DMS53 (cell line): Measurements from ENCODE around the gene ITGB6.
"Not testable (repeated sequence)": the region's sequence is repeated elsewhere in the genome, so short reads cannot be mapped to it uniquely, and the experiment has no call there.

Experiments used
- DNase-seq: peaks from one replicate; lab custom pipeline; 2025; lab: John Stamatoyannopoulos, UW

Gene ITGB6

GRCh38 chr2:160181146-160181836 lies 18.8 kb downstream of the ITGB6 start:
- peak; percentile 93 for DNase-seq

DNA sequence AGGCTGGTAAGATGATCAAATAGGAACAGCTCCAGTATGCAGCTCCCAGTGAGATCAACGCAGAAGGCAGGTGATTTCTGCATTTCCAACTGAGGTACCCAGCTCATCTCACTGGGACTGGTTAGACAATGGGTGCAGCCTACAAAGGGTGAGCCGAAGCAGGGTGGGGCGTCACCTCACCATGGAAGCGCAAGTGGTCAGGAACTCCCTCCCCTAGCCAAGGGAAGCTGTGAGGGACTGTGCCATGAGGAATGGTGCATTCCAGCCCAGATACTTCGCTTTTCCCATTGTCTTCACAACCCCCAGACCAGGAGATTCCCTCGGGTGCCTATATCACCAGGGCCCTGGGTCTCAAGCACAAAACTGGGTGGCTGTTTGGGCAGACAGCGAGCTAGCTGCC lies 19.4 kb downstream of the ITGB6 start:
- DNase-seq: peak; percentile 76

DNA sequence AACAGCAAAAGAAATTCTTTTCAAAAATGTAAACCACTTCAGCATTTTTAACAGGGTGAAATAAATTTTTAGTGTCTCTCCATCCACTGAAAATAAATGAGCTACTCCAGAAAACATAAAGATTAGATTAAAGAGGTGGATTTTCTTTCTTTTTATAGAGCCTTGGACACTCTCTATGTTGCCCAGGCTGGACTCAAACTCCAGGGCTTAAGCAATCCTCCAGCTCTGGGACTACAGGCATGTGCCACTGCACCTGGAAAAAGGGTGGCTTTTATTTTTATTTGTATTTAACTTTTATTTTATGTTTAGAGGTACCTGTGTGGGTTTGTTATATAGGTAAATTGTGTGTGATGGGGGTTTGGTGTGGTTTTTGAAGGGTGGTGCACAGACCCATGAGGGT lies 19.9 kb downstream of the ITGB6 start:
- no peak for DNase-seq

GRCh38 chr2:160175169-160176134 lies 24.6 kb downstream of the ITGB6 start:
- no peak for DNase-seq

DNA sequence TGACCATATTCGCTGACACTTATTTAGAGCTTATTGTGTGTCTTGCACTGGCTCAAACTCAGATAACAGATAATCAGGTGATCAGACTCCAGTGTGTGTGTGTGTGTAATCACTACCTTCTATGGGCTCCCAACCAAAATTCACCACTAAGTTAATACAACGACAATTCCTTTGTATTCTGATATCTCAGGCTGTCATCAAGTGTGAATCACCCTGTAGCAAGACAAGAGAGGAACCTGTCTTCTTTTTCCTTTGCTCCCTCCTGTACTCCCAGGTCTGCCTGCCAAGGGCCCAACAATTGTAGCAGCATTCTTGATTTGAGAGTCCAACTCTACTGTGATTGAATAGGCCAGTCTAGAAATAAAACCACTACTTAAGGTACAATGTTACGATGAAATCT lies 25.8 kb downstream of the ITGB6 start:
- DNase-seq: no peak

DNA sequence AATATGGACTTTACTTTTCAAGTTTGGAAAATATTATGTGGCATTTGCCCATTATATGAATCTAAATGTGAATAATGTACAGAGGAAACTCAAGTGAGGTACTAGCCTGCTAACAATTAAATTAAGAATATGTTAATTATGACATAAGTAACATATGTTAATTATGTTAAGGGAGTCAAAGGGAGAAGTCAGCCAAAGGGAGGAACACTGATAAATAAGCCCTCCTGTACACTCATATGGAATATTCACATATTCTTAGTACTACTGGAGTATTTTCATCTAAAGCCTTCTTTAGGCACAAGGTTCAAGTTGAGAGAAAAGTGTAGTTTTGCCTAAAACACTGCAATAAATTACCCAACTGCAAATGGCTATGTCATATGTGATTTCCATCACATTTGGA lies 30.1 kb downstream of the ITGB6 start:
- DNase-seq: no peak

GRCh38 chr2:160169471-160169870 lies 30.6 kb downstream of the ITGB6 start:
- DNase-seq: no peak

GRCh38 chr2:160168878-160169277 lies 31.2 kb downstream of the ITGB6 start:
- no peak for DNase-seq

GRCh38 chr2:160167089-160167740 lies 32.9 kb downstream of the ITGB6 start:
- DNase-seq: no peak

GRCh38 chr2:160165996-160166395 lies 34.1 kb downstream of the ITGB6 start:
- no peak for DNase-seq

DNA sequence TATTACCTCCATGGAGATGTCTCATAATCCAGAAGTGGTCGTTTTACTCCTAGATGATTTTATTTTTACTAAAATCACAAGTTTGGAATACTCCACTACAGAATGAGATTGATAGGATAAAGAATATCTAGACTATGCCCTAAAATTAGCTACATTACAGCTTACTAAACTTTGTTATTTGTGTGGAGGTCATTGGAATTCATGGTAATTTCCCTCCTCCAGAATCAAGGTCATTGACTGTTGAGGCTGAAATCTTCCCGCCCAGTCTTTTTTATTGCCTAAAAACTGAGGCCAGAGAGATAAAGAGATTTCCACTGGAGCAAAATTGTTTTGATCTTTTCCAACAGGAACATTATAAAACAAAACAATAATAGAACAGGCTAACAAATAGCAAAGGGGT lies 35.0 kb downstream of the ITGB6 start:
- DNase-seq: no peak

DNA sequence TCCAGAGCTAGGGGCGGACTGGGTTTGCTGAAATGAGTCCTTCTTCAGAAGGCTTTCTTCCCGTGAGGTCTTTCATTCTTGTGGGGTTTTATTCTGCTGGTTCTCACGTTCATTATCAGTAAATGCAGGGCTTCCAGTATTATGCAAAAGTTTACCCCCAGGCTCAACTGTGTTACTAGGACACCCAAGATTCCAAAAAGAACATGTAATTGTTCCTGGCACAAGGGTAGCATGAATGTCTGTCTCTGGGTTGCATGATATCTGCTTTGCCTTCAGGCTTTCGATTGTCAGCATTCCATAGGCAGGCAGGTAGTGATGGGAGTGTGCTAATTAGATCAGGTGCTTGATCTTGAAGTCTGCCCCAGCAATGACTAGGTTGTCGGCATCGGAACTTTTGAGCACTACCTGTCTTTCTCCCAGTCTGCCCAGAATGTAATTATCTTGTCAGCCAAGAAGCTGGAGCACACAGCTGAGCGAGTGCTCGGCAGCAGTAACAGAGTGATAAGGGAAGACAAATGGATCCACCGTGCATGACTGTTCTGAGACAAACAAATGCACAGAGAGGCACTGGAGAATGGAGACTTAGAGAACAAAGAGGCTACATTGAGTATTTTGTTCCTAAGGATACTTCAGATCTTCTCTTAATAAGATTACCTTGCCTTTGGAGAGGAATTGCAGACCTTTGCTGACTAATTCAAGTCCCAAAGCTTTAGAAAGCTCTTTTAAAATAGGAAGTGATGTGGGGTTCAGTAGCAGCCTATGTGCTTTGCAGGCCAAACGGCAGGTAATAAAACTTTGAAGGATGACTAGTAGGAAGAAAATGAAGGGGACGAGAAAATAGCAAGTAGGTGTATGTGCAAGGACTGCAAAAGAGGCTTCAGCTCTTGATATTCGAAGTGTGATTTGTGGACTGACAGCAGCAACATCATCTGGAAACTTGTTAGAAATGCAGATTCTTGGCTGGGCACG lies 41.9 kb downstream of the ITGB6 start:
- DNase-seq: no peak

DNA sequence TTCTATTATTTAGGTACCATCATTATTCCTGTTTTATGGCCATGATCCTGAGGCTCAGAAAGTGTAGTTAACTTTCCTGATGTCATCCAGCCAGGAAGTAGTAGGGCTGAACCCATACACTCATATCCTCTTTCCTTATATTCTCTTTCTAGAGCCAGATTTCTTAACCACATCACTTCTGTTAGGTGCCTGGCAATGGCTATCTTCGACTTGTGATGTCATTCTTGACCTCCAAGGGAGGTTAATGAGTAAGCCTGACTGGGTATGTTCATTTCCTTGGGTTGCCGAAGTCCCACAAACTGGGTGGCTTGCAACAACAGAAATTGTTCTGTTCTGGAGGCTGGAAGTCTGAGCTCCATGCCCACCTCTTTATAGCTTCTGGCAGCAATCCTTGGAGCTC lies 43.4 kb downstream of the ITGB6 start:
- DNase-seq: no peak

DNA sequence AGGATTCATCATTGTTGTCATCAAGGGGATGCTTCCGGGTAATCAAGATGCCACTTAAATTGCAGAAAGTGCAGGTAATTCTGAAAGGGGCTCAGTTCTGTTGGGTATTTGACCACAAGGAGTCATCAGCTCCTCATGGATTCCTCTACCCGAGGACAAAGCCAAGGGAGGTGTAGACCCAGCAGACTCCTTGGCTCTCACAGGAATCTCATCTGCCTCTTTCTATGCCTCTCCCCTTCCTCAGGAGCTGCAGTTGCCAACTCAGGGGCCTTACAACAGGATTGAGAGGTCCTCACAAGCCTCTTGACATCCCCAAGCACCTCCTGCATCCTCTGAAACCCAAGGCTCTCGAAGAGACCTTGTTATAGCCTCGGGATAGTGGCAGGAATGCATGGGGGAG lies 44.0 kb downstream of the ITGB6 start:
- peak; percentile 33 for DNase-seq

- not testable (repeated sequence) for DNase-seq
Measured at GRCh38 chr2:160148419-160148818, 51.7 kb downstream of the ITGB6 start.

DNA sequence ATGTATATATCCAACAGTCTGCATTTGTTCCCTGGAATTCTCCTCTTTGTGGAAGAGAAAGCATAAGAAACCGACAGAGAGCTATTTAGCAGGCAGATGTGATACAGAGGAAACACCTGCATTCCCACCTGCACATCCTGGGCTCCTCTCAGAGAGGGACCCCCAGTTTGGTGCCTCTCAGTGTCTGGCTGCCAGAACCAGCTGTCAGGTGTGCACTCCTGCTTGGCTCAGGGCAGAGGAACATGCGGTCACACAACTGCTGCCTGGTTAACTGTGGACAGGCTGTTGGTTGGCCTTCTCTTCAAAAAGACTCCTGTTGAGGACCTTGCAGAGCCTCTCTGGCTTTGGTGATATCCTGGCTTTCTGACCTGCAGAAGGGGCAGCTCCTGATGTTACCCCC lies 54.6 kb downstream of the ITGB6 start:
- no peak for DNase-seq

DNA sequence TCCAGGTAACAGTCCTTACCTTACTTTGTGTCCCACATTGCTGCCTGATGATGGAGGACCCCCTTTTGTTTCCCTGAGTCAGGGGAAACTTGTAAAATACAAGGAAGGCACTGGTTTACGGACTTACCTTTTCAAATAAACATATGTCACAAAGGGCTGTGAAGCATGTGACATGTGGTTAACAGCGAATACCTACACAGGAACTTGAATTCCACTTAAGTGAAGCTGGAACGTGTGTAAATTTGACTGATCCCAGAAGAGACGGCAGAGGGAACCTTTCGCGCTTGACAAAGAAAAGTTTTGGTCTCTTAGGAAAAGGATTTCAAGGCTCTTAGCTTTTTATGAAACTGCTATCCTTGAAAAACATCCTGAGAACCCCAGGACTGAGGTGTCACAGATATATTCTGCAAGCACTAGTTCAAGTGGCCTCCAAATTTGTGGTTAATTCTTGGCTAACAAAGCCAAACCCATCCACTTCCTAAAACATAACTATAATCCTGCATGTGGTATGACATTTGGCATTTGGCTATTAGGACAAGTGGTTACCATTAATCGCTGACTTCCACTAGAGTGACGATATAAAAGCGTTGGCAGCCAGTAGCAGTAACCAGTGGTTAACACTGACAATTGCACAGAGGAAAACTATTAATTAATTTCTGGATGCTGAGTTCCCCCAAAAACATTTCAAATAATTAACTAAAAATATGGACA lies 55.6 kb downstream of the ITGB6 start:
- DNase-seq: no peak

DNA sequence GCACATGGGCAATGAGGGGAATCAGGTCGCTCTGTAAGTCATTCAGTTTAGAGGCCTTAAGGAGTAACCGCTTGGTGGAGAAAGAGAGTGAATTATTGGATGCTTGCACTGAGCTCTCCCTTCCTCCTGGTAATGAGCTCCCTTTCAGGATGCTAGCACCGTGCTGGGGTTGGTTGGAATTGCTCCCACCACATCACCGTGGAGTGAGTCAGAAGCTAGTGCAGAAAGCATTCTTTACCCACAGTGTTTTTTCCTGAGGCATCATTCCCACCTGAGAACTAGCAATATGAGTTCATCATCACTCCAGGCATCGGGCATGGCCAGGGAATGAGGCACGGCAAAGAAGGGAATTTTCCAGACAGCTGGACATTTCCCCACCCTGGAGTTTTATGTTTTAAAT lies 57.6 kb downstream of the ITGB6 start:
- DNase-seq: no peak

GRCh38 chr2:160141912-160142311 lies 58.2 kb downstream of the ITGB6 start:
- no peak for DNase-seq

DNA sequence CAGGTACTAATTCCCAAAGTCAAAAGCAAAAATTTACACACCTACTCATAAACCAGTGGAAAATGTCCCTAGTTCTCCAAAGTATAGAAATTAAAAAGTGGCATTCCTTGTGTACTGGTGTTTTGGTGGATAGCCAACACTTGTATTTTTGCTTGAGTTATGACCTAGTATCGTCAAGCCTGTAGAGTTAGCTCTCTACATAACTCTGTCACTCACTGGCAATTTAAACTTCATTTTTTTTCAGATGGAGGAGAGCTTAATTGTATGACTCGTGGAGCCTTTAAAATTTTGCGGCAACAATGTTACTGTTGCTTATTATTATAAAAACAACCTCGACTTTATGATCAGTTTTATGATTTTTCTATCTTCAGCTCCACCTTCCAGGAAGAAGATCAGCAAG lies 58.7 kb downstream of the ITGB6 start:
- no peak for DNase-seq

- DNase-seq: no peak
Measured at GRCh38 chr2:160140471-160140870, 59.6 kb downstream of the ITGB6 start.
